ENCODE results near the gene CTAGE9. TPM values are rescaled to one million over a fixed set of nuclear protein-coding genes. Genes with fewer than 3 reads are reported as not detected.

The CTAGE9 gene
- total RNA-seq, 4 donors from 2014 or later = not detected

DNA sequence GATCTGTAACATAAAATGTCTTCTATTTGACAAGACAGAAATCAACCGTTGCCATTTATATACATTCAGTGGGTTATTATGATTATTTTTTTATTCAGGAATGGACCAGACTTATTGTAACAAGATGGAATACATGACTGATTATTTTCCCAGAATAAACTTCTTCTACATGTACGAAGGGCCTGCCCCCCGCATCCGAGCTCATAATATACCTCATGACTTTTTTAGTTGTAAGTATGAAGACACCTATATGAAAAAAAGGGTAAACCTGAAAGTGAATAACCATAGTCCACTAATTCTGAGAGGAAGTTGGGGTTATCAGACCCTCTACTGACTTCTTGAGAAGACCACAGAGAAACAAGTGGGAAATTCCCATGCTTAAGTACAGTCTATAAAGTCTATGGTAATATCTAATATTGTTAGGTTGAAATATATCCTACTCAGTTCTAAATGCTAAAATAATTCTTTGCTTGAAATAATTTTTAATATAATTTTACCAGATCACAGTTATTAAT lies 25.5 kb downstream of the CTAGE9 start:
- no peaks in the 10 kb centered on the region for H3K9me3 ChIP-seq
- H3K36me3 ChIP-seq = no peaks in the 10 kb centered on the region
- no peak overlapping the region for H3K27ac ChIP-seq
- H3K4me3 ChIP-seq = no peak overlapping the region
- no peaks in the 10 kb centered on the region for H3K27me3 ChIP-seq
- intact Hi-C loops (cut with DNase I; ENCODE audit: low total_unique reads) = no loop called here
- no peak for DNase-seq
- TF ChIP-seq, protein P1, sequence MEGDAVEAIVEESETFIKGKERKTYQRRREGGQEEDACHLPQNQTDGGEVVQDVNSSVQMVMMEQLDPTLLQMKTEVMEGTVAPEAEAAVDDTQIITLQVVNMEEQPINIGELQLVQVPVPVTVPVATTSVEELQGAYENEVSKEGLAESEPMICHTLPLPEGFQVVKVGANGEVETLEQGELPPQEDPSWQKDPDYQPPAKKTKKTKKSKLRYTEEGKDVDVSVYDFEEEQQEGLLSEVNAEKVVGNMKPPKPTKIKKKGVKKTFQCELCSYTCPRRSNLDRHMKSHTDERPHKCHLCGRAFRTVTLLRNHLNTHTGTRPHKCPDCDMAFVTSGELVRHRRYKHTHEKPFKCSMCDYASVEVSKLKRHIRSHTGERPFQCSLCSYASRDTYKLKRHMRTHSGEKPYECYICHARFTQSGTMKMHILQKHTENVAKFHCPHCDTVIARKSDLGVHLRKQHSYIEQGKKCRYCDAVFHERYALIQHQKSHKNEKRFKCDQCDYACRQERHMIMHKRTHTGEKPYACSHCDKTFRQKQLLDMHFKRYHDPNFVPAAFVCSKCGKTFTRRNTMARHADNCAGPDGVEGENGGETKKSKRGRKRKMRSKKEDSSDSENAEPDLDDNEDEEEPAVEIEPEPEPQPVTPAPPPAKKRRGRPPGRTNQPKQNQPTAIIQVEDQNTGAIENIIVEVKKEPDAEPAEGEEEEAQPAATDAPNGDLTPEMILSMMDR (IDR thresholded peaks at IDR 0.05) = no peak
- TF ChIP-seq POLR2A (IDR thresholded peaks at IDR 0.05) = no peak
- H3K4me1 ChIP-seq = no peaks in the 10 kb centered on the region

DNA sequence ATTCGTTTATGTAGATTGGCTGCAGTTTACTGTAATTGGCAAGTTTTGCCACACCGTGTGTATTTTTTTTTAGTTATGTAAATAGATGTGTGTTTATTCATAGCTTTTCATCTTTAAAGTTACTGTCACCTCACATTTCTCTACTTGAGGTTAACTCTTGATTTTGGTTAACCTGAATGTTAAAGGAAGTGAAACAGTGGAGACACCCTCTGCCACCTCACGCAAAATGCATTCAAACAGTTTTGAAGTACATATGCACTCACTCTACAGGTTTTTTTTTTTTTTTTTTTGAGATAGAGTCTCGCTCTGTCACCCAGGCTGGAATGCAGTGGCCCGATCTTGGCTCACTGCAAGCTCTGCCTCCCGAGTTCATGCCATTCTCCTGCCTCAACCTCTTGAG lies 27.3 kb downstream of the CTAGE9 start:
- H3K4me1 ChIP-seq = no peaks in the 10 kb centered on the region
- no peaks in the 10 kb centered on the region for H3K9me3 ChIP-seq
- no peak for DNase-seq
- H3K27ac ChIP-seq = no peak overlapping the region
- intact Hi-C loops (cut with DNase I; ENCODE audit: low total_unique reads) = no loop called here
- TF ChIP-seq, protein P1 (IDR thresholded peaks at IDR 0.05) = no peak
- TF ChIP-seq POLR2A (IDR thresholded peaks at IDR 0.05) = no peak
- no peak overlapping the region for H3K4me3 ChIP-seq
- no peaks in the 10 kb centered on the region for H3K36me3 ChIP-seq
- H3K27me3 ChIP-seq = no peaks in the 10 kb centered on the region

DNA sequence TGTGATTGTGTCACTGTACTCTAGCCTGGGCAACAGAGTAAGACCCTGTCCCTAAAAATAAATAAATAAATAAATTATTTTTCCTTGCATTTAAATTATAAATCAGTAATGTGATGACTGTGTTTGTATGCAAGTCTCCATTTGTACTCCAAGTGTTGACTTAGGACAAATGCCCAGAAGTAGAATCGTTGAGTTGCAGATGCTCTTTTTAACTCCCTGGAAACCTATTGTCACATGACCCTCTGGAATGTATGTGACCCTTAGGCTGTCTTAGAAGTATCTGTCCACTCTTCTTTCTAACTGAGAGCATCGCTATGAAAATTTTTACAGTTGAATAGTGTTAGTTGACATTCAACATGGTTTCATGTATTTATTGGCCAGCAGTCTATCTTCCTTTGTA lies 28.4 kb downstream of the CTAGE9 start:
- no peaks in the 10 kb centered on the region for H3K36me3 ChIP-seq
- no peak for DNase-seq
- intact Hi-C loops (cut with DNase I; ENCODE audit: low total_unique reads) = no loop called here

DNA sequence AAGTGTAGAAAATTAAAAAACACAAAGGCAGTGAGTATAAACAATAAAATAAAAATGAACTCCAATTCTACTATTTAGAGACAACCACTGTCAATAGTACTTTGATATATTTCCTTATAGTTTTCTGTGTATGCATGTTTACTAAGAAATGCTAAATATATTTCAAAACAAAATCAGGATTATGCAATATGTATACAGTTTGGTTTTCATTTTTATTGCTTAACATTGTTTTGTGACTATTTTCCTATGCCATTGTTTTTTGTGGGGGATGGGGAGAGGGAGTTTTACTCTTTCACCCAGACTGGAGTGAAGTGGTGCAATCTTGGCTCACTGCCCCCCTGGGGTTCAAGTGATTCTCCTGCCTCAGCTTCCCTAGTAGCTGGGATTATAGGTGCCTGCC lies 29.2 kb downstream of the CTAGE9 start:
- no peak for DNase-seq
- intact Hi-C loops (cut with DNase I; ENCODE audit: low total_unique reads) = no loop called here
- TF ChIP-seq, protein P1 (IDR thresholded peaks at IDR 0.05) = no peak
- no peak for TF ChIP-seq POLR2A (IDR thresholded peaks at IDR 0.05)

More for the DNA sequence above, 28.4 kb downstream of the CTAGE9 start:
- no peaks in the 10 kb centered on the region for H3K27me3 ChIP-seq
- TF ChIP-seq, protein P1 (IDR thresholded peaks at IDR 0.05) = no peak
- TF ChIP-seq POLR2A (IDR thresholded peaks at IDR 0.05) = no peak
- H3K4me3 ChIP-seq = no peak overlapping the region
- H3K9me3 ChIP-seq = no peaks in the 10 kb centered on the region
- no peak overlapping the region for H3K27ac ChIP-seq
- no peaks in the 10 kb centered on the region for H3K4me1 ChIP-seq

DNA sequence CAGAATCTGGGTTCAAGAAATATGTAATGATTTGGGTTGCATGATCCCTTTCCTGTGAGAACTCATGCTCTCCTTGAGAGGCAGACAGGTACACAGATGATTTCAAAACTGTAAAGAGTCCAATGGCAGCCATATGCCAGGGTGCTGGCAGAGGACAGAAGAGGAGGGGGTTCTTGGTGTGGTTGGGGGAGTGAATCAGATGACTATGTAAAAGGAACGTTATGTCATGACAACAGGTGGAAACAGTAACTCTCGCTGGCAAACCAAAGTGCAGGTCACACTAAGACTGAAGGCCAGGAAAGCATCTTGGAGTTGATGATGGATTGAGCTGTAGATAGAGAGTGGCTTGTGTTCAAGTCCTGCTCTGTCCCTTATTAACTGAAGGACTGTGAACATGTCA lies 29.9 kb downstream of the CTAGE9 start:
- Histone ChIP-seq H3K27ac (no peak overlapping the region), H3K9me3 (no peaks in the 10 kb centered on the region), H3K4me3 (no peak overlapping the region), H3K36me3 (no peaks in the 10 kb centered on the region), H3K4me1 (no peaks in the 10 kb centered on the region), H3K27me3 (no peaks in the 10 kb centered on the region)
- no peak for TF ChIP-seq POLR2A (IDR thresholded peaks at IDR 0.05)
- TF ChIP-seq, protein P1 (IDR thresholded peaks at IDR 0.05) = no peak
- no peak for DNase-seq
- intact Hi-C loops (cut with DNase I; ENCODE audit: low total_unique reads) = no loop called here

More for the DNA sequence above, 29.2 kb downstream of the CTAGE9 start:
- H3K4me3 ChIP-seq = no peak overlapping the region
- no peaks in the 10 kb centered on the region for H3K27me3 ChIP-seq
- H3K4me1 ChIP-seq = no peaks in the 10 kb centered on the region
- H3K36me3 ChIP-seq = no peaks in the 10 kb centered on the region
- H3K27ac ChIP-seq = no peak overlapping the region
- H3K9me3 ChIP-seq = no peaks in the 10 kb centered on the region
